Effector CD4-positive, alpha-beta T cell (primary cell): ENCODE data around the gene CCND2.

Experiments
- DNase-seq: peaks from one replicate; pipeline ENCODE4 v3.0.0-alpha.2; 2020

The CCND2 gene

DNA sequence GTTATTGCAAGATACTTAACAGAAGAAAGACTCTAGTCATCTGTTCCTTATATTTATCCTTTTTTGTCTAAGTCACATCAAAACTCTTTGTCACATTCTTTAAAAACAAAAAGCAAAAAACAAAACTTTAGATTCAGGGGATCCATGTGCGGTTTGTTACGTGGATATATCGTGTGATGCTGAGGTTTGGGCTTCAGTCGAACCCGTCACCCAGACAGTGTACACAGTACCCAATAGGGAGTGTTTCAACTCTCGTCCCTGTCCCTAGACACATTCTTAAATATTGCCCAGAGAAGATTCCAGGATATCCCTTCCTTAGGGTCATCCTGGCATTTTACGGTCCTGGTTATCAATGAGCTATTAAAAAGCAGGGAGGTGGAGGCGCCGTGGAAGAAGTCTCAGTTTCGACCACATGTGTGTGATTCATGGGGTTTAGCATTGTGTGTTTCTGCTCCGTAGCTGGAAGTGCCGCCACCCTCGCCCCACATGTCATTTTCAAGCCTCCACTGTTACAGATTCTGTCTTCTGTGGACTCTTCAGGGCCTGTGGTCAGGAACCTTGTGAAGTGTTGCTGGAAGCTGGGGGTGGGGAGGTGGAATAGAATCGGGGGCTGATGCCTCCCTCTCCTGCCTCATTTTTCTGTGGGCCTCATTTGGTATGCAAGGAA lies 19.9 kb downstream of the CCND2 start:
- DNase-seq, result no peak

GRCh38 chr12:4293966-4294505 lies 20.5 kb downstream of the CCND2 start:
- DNase-seq, result no peak

DNA sequence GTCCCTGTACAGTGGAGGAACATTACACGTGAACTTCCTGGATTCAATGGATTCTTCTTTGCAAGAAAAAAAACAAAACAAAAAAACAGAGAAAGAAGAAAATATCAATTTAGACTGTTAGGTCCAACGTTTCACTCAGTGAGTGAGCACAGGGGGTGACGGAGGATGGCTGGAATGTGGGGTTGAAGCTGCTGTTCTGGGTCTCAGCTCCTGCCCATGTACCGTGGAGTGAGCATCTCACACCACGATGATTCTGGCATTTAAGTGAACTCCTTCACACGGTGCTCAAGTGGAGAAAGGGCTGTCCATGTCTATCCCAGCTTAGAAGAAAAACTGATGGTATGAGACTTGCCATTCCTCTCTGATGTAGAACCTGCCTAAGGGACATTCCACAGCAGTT lies 23.2 kb downstream of the CCND2 start:
- DNase-seq, result no peak

DNA sequence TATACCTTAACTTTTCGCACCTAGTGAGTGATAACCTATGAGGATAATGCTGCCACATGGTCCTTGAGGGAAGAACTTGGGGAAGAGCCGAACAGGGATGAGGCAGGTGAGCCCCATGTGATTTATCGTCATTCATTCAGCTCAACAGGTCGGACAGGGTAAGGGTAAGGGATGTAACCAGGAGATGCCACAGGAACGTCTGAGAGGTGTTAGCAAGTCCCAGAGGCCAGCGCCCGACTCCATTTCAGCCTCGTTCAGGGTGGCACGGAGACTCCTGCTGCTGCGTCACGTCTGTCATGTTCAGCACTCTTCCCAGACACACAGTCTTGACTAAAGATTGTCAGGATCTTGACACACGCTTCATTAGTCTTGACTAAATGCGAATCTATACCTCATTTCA lies 24.1 kb downstream of the CCND2 start:
- DNase-seq, result no peak

DNA sequence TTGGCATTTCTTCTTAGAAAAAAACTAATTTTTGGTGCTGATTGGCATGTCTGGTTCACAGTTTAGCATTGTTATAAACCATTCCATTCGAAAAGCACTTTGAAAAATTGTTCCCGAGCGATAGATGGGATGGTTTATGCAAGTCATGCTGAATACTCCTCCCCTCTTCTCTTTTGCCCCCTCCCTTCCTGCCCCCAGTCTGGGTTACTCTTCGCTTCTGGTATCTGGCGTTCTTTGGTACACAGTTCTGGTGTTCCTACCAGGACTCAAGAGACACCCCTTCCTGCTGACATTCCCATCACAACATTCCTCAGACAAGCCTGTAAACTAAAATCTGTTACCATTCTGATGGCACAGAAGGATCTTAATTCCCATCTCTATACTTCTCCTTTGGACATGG lies 27.3 kb downstream of the CCND2 start:
- DNase-seq, result no peak

DNA sequence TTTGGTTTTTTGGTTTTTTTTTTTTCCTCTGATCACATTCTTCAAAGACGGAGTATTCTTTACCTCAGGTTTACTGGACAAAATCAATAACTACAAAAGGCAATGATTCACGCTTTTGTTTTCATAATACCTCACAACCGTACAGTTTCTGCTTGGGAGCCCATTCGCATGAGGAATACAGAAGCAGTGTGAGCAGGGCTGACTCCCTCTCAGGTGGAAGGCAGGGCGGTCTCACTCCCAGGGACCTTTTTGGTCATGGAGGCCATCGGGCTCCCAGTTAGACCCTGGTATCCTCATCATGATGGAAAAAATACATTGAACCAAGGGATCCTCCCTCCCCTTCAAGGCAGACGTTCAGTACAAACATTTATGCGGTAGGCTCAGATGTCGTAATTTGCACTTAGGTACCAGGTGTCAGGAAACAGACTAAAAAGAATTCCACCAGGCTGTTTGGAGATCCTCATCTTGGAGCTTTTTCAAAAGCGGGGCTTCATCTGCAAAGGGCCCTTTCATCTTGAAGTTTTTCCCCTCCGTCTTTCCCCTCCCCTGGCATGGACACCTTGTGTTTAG lies 28.5 kb downstream of the CCND2 start:
- DNase-seq, result no peak

GRCh38 chr12:4302881-4303280 lies 29.3 kb downstream of the CCND2 start:
- no peak for DNase-seq

GRCh38 chr12:4303750-4304149 lies 30.2 kb downstream of the CCND2 start:
- DNase-seq, result no peak

DNA sequence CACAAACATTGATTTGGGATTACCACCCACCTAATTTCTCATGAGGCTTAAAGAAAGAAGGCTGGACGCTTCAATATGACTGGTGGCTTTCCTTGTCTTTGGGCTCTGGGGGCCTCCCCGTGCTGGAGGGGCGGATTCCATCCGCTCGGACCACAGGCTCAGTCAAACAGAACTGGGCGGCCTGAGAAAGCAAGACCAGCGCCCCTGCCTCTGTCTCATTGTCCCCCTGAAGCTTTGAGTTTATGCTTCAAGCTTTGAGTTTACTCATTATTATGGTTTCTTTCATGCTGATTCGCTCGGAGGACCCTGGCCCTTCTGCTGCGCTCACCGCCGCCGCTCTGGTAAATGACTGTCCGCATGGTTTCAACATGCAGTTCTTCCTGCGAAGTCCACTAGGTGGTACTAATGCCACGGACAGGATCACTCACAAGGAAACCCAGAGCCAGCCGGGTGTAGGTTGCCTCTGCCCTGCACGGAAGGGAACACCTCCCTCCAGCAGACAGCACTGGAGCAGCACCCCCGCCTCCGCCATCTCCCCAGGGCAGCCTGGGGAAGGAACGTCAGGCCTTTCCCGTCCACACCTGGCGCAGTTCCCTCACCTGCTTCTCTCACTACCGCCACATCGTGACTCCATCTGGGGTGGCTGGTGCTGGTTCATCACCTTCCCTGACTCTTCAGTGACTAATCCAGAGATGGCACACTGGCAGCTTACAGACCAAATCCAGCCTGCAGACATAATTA lies 34.2 kb downstream of the CCND2 start:
- DNase-seq, result no peak

- DNase-seq, result no peak
These were observed 34.9 kb downstream of the CCND2 start for GRCh38 chr12:4308334-4308950.

DNA sequence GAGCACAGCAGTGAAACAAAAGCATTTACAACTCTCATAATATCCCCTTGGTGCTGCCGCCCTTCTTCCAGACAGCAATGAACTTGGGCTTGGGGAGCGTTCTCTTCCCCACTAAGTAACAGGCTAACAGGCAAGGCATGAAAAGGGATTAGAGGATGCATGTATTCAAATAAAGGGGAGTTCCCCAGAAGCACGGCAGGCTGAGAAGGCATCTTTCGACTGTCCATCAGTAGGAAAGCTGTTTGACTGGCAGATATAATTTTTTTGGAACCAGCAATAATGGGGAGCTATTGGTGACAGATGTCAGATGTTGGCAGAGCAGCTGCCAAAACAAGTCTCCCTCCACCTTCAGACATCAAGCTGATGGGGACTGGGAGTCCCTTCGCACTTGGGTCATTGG lies 38.2 kb downstream of the CCND2 start:
- no peak for DNase-seq

DNA sequence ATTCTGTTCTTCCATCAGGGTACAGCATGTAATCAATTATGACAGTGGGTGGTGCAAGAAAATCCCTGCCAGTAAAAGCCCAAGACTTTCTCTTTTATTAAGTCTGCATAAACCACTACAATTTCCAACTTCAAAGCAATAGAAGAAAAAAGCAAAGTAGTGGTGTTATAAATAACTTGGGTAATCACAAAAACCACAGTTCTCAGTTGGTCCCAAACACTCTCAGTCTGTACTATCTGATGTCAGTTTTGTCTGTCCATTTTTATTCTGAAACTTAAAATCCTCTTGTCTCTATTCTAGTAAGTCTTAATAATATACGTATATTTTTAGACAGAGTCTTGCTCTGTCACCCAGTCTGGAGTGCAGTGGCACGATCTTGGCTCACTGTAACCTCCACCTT lies 38.7 kb downstream of the CCND2 start:
- DNase-seq, result no peak

DNA sequence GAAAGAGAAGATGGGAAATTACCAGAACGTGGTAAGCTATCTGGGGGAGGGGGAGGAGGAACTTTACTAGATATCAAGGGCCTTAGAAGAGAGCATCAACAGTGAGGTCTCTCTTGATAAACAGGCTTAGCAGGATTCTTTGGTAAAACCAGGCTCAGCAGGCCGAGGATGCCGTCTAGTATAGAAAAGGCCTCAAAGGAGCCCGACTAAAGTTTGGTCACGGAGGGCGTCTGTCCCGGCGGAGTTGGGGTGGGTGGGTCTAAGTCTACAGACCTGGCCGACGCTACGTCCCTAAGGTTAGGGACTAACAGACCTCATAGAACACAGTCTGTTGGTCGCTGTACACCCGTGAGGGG lies 46.9 kb downstream of the CCND2 start:
- no peak for DNase-seq

DNA sequence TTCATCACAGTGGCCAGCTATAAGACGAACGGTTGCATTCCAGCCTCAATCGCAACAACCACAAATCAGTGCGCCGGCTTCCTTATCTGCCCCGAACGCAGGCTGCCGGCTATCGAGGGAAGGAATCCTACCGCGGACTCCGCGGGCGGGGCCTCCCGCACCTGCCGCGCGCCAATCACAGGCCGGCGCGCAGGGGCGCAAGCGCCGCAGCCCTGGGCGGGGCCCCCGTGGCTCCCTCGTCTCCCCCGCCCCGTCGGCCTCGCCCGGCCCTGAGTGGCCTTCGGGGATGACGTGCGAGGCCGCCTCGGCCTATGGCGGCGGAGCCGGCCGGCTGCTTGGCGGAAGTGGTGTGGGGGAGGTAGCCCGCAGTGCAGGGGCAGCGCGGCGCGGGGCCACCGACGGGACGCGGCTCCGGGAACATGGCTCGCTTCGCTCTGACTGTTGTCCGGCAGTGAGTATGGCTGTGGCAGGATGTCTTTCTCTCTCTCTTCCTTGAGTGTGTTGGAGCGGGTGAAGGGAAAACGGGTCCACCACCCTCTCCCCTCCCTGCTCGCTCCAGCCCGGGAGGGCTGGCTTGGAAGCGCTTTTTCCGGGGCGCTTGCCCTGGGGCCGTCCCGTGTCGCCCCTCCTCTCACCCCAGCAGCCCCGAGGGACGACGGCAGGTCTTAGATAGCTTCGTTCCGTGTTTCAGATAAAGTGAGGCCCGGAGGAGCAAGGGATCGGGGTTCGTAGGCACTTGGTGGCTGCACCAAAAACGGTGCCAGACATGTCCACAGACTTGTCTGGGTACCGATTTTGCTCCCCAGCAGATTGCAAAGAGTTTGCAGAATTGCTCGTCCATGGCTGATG lies 47.5 kb downstream of the CCND2 start, which contains the start of gene TIGAR:
TSS of gene TIGAR (plus strand) at position 361 of the 849 bp plus-strand sequence. CDS start at position 420, 59 bp downstream.
- peak; percentile 86 for DNase-seq

- no peak for DNase-seq
These were observed 49.2 kb downstream of the CCND2 start for GRCh38 chr12:4322726-4323125.
